Endothelial cell of hepatic sinusoid (primary cell): ENCODE measurements around the gene PALLD.

Experiments
- in situ Hi-C: cut with HindIII; loops from 2 replicates; pipeline ENCODE4 v1.10.0; 2017; ENCODE audit warnings: low sequenced_read_pairs

PALLD gene

DNA sequence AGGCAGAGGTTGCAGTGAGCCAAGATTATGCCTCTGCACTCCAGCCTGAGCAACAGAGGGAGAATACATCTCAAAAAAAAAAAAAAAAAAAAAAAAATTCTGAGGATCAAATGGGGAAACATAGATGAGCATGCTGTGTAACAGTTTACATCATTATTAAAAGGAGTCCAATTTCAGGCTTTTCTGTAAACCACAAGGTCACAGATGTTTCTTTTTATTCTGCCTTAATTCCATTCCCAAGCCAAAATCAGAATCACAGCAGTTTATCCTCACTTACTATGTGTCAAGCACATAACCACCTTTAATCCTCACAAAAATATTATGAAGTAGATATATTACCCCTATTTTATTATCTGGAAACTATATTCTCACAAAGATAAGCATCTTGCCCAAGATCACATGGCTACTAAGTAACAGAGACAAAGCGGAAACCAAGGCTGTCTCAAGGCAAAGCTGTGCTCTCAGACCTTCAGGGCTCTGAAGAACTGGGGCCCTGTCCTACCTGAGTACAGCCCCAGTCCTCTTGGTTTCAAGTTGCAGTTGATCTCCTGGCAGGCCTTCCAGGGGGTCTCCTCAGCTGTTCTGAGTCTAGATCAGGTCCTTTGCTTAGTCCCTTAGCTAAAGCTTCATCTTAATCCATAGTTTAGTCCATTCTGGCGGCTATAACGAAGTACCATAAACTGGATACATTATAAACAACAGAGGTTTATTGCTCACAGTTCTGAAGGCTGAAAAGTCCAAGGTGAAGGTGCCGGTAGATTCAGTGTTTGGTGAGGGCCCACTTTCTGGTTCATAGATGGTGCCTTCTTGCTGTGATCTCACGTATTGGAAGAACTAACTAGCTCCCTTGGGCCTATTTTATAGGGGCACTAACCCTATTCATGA is 141.3 kb downstream of the PALLD start:
- in situ Hi-C loops = no loop called here

DNA sequence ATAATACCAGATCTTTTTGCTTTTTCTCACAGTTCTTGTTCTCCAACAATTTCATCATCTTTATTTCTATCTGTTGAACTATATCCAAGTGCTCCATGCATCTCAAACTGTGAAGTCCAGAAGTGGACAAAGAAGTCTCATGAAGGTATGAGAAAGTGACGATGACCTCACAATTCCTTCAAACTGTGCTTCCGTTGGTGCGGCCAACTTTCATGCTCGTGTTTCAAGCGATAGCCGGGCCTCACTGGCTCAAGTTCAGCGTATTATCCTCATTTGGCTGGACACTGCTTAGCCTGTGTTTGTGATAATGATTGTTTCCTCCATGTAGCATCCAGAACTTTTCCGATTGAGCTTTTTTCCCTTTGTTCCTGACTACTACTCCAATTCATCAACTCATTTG is 143.1 kb downstream of the PALLD start:
- in situ Hi-C loops = no loop called here

DNA sequence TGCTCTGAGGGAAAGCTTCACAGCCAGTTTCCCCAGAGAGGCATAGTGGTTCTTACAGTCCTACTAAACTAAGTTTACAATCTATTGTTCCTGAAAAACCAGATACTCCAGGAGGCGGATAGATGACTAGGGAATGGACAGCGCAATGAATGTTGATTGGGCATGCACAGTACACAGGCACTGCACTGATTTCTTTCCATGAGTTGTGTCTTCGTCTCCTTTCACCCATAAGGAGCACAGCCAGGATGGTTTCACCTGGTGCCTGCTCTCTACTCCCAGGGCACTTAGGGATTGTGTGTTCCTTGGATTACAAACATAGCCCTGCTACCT is 144.9 kb downstream of the PALLD start:
- in situ Hi-C loops = no loop called here

DNA sequence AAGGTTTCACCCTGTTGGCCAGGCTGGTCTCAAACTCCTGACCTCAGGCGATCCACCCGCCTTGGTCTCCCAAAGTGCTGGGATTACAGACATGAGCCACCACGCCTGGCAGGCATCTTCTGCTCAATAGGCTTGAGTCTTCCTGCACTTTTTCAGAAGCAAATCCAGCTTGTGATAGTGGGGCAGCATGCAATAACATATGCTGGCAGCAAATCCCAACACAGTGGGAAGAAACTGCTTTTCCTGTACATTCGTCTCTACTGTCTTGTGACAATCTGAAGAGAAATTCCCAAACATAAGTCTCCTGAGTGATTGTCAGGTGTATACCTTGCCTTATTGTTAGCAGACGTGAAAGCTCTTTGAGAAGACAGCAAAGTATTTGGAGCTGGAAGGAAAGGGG is 145.7 kb downstream of the PALLD start:
- in situ Hi-C loops = no loop called here

DNA sequence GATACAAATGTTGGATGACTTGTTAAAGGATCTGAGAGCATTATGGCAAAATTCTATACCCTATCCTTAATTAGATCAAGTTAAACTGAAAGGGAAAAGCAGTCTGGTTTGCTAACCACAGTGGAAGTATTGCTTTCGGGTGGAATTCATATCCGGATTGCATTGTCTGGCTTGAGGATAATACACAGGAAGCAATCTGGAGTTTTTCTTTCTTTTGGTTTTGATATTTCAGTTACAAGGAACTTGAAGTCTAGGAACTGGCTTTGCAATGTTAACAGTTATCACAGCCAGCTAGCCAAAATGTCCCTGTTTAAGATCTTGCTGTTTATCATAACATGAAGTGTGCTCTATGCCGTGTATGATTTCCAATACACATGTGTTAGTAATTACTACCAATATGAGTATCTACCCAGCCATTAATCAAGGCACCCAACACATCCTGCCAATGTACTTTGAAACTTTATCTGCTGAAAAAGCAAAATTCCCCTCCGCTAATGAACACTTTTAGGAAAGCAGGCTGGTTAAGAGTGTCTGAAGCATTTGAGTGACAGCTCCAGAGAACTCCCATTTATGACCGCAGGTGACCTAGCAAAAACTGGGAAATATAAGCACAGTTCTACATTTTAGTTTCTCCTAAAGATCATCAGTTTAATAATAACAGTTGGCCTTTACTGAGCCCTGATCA is 146.4 kb downstream of the PALLD start:
- in situ Hi-C loops = no loop called here

DNA sequence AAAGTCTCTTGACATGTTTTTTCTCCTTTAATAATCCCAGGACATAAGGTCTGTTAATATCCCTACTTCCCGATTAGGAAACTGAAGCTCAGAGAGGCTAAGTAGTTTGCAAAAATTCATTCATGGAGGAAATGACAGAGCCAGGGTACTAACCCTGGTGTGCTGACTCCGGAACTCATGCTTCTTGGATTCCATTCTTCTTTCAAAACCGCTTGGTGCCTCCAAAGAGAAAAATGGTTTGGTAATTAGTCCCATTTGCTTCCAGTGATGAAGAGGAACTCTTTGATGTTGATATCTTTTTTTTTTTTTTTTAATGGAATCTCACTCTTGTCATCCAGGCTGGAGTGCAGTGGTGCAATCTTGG is 146.9 kb downstream of the PALLD start:
- in situ Hi-C loops = no loop called here

DNA sequence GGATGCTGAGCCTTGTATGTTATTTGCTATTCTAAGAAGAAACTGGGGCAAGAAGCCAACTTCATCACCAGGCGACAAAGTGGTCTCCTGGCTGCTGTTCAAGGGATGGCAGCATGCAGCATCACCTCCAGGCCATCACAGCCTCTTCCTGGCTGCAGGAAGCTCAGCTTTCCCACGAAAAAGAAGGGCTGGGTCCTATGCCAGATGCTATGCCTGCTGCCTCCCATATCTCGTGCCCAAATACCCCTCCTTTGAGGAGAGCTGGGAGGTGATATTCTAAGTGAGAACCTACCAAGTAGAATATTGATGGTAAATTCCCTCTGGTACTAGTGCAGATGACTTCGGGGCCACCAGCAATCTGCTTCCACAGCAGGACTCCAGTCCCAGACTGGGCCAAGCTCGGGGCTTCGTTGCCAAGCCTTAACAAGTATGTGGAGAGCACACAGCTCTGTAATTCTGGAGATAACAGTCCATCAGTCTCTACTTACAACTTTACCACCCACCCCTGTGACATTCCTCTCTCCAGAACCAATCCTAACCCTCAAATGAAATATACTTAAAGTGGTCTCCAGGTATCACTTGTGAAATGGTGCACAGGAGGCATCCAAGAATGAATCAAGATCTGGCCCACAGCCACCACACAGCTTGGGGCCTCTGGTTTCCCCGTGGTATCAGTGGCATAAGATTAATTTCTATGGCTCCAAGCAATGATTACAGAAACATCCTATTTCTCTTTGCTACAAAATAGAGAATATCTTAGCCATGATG is 149.3 kb downstream of the PALLD start:
- in situ Hi-C loops = no loop called here

DNA sequence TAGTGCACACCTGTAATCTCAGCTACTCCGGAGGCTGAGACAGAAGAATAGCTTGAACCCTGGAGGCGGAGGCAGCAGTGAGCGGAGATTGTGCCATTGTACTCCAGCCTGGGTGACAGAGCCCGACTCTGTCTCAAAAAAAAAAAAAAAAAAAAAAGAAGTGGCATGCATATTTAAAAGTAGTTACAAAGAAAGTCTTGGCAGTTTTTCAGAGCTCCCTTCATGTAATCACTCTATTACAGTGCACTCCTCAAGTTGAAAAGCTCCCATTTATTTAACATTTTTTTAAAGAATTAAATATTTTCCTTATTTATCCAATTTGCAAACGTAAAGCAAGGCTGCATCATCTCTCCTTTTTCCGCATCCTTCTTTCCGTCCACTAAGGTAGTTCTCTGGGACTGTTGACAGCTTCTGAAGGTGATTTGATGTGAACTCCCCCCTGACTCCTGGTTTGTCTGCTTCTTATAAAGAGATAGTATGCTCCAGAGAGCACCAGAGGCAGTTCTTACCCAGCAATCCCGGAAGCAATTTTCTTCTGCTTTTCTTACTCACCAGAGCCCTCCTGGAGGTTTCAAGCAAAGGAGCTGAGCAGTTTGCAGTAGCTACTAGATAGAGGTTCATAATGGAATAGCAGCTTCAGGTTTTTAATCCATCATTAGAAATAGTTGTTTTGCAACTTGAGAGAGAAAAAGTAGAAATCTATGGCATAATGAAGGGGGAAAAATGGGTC is 151.0 kb downstream of the PALLD start:
- in situ Hi-C loops = no loop called here

DNA sequence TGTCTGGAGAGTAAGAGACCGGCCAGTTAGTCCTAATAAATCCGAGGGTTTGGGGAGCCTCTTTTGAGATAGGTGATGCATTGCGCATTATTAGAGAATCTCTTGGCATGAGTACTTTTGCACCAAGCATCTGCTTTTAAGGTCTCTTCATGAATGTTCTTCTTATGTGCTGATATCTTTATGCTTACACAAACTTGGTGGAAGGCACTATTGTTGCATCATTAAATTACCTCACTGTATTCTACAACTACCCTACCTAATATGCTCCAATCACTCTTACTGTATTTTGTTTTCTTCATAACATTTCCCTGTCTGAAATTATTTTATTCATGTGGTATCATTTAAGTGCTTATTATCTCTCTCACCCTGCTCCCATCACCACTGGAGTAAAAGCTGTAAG is 151.6 kb downstream of the PALLD start:
- in situ Hi-C loops = no loop called here

DNA sequence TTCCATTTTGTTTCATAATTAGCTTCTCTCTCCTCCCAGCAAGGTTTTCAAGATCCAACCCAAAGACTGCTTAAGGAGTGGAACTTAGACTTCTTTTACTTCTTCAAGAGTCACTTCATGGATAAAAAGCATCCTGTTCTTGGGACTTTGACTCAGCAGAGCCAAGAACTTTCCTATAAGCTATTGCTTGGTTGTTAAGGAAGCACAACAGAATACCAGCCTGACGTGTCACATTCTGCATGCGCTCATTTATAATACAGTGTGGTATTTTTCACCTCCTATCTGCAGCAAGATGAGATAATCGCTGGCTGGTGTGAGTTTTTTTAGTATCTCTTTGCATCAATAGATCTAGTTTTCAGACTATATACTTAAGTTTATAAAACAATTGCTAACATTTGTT is 152.1 kb downstream of the PALLD start:
- in situ Hi-C loops = no loop called here

DNA sequence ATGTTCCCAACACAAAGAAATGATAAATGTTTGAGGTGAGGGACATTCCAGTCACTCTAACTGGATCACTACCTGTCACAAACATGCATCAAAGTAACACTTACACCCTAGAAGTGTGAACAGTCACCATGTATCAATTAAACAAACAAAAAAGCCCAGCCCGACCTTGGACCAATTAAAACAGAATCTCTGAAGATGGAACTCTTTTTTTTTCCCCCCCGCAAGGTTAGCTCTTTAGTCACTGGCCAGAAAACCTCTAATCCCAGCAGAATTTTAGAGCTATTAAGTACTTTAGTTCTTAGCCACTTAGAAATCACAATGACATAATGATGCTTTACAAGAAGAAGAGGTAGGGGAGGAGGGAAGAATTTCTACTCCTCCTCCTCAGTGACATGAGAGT is 154.5 kb downstream of the PALLD start:
- in situ Hi-C loops = no loop called here

DNA sequence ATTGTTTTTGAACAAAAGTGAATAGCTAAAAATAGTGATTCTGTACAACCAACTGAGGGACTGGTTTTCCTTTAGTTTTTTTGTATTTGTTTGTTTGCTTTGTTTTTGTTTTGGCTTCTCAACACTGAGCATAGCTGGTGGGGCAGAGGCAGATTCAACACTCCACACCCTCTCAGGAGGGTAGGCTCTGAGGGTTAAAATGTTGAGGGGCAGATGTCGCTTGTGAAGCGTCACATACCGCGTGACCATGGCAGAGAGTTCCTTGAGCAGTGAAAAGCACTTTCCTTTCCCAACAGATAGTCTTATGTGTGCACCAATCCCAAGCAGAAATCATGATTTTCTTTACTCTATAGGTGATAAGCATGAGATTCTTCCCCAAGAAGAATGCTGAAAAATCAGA is 155.0 kb downstream of the PALLD start:
- in situ Hi-C loops = no loop called here

DNA sequence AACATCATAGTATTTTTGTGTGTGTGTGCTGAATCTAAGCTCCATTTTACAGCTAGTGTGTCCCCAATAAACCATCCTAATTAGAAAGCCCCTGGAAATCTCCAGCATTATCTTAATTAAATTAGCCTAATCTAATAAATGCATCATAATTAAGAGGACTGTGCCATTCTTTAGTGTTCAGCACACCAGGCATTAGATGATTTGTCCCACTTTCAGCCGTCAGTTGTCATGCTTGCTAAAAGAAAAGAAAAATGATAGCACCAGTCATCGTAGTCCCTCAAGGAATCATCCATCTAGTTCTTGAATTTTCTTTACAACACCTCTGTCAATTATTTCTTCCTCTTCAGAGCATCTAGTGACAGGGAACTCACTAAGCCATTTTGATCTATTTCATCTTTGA is 155.9 kb downstream of the PALLD start:
- in situ Hi-C loops = no loop called here

DNA sequence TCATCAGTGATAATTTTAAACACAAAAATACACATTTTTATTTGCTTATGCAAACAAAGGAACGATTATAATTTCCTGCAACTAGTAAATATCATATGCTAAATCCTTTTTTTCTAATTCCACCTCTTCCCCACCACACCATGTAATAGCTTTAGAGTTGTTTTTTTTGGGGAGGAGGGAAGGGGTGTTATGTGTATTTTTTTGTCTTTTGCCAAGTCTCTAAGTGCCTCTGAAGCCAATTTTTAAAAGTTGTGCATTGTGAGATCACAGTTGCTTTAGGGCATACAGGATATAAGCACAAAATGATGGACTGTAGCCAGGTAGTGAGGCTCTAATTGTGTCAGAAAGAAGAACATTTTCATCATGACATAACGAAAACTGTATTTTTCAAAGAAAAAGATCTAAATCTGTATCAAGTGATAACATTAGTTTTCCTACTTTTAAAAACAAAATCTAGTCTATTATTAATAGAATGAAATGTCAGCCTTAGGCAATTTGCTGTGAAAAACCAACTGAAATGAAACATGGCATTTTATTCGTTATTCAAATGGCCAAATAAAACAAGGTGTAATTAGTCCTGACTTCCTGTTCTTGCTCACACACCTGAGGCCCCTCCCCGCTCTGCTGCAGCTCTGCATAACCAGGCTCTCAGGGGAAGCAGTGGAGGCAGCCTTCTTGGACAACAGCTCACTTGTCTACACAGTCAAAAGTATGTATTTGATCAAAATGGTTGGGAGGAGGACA is 157.4 kb downstream of the PALLD start:
- in situ Hi-C loops = no loop called here

DNA sequence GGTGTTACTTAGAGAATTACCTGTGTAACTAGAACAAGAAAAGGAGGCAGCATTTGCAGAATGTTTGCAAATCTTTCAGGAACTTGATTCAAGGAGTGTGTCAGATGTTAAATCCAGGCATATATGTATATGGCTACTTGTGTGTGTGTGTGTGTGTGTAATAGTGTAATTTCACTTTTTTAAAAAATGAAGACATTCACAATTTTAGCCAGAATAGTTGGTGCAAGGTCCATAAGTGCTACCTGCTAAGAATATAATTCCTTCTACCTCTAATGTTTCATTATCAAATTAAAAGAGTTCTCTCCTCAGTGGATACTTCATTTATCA is 158.0 kb downstream of the PALLD start:
- in situ Hi-C loops = no loop called here

DNA sequence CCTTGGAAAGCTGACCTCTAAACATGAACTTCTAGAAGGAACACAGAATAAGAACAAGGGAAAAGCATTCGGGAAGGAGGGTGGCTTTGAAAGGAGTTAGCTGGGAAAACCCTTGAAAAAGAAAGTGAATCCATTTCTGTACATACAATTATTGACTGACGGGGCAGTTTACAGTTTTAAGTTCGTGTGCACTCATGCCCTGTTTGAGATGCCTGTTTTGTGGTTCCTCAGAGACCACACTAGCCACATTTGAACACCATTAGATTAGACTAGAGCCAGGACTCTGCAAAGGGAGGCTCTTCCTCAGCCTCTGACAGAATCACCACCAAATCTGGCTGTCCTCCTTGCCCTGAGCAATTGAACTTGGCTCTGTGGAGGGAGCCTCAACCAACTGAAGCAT is 158.3 kb downstream of the PALLD start:
- in situ Hi-C loops = no loop called here

DNA sequence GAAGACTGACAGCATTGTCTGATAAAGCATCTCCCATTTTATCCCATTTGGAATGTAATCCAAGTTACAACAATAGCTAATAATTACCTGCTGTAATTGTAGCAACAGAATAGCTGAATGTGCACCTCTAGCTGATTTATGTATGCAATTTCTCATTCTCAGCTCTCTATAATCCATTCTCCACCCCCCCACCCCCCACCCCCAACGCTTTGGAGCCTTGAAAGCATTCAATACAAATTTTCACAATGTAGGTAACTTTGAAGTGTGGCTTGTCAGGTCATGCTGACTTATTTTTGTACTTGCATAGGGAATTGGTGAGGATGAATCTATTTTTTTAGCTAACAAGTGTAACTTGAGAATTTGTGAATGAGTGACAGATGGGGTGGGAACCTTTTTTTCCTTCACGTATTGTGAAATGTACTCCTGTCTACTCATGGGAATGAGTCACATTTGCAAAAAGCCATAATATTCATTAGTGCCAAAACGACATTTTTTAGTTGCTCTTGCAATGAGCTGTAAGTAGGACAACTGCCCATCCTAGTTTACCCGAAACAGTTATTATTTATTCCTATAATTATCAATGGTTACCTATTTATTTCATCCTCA is 159.3 kb downstream of the PALLD start:
- in situ Hi-C loops = no loop called here

DNA sequence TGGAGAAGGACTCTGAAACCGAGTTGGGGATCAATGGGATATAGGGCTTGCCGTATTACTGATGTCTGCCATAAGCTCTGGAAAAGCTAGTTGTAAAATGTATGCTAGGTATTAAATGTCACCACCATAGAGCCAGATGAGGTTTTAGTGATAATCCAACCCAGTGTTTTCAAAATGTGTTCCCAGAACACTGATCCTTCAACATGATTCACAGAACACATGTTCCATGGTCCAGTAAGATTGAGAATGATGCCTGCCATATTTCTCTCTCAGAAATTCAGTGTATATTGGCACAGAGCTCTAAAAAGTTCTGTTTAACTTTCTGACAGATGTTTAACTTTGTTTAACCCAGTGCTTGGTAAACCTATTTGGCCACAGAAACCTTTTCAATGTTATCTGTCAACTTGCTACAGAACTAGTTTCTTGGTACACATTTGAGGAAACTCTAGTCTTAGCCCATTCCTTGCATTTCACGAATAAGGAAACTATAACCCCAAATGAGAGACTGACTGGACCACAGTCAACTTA is 160.2 kb downstream of the PALLD start:
- in situ Hi-C loops = no loop called here

DNA sequence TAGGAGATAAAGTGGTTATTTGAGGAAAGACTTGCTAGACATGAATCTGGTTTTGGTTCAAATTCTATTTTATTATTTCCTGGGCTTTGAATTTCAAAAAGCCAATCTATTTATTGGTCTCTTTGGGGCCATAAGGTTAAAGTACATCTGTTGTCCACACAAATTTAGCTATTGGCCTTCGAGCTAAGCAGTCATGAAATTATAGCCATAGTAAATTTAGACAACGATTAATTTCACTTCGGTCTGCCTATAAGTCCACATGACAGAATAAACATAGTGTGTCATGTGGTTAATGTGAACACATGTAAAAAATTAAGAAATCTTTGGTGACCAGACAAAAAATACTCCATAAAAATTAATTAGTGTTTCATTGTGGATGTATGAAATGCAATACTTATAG is 161.9 kb downstream of the PALLD start:
- in situ Hi-C loops = no loop called here
